Measurements from ENCODE around the gene ADGRF4. TPM values are rescaled to one million over a fixed set of nuclear protein-coding genes. Genes with fewer than 3 reads are reported as not detected.

The ADGRF4 gene
- total and polyA plus RNA-seq, 2 of the 8 experiments (the other 6 are each of a cell fraction or from before 2014, with no cell fraction given), result 0.02 TPM; not detected in 1

DNA sequence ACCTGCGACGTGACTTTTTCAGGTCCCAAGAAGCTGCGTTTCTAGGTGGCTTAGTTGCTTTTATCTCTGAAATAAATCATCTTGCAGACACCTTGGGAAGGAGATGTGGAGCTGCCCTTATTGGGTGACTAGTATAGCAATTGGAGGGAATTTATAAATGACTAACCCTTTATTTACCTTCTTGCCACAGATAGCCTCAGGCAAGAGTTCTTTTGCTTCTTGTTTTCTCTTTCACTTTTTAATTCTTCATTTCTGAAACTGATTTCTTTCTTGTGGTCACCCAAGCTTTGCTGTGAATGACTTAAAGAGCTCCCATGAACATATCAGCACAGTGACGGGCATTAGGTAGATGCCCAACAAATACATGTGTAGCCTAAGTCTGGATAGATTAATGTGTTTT lies 3.0 kb downstream of the ADGRF4 start (continued):
- TF ChIP-seq, protein P1, sequence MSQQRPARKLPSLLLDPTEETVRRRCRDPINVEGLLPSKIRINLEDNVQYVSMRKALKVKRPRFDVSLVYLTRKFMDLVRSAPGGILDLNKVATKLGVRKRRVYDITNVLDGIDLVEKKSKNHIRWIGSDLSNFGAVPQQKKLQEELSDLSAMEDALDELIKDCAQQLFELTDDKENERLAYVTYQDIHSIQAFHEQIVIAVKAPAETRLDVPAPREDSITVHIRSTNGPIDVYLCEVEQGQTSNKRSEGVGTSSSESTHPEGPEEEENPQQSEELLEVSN (IDR thresholded peaks at IDR 0.05), result no peak

All from H1 (cell line).